T-cell (primary cell): ENCODE data around the gene KIAA1614. TPM values are rescaled to one million over a fixed set of nuclear protein-coding genes. Genes with fewer than 3 reads are reported as not detected.
A peak's percentile ranks its signal among the peaks of the same experiment; 100 is the strongest.

Experiments used
- ATAC-seq, 4 experiments: fragments of 200-7000 bp in 3 of 4; fragments of 150-1000 bp in 1 of 4; cut with Tn5 transposase; replicated peaks in 1 of 4; 1 replicate in 3 of 4; 2 replicates in 1 of 4; pipeline ENCODE4 v1.10.0; 2021; ENCODE audit warnings: moderate library complexity in 3 of 4, mild to moderate bottlenecking in 2 of 4, moderate number of reproducible peaks in 1 of 4
- CTCF ChIA-PET, 2 donors: fragments of 300-600 bp; sonication (Branson Sonifier 250); formaldehyde crosslinking; loops; one replicate each; lab custom pipeline; 2022; ENCODE audit warnings: antibody characterized with exemption in 2 of 2; lab: Charles Lee
- POLR2A ChIA-PET, 2 donors: fragments of 300-600 bp; sonication (Branson Sonifier 250); formaldehyde crosslinking; loops; one replicate each; lab custom pipeline; 2022; ENCODE audit warnings: antibody characterized with exemption in 2 of 2; lab: Charles Lee
- DNase-seq, 35 experiments: peaks; one replicate each; pipeline versions ENCODE4 v3.0.0 to v3.0.0-alpha.2; 2013 to 2023
- H3K27ac ChIP-seq: one replicate; pipeline ENCODE4 v1.5.1; 2013; ENCODE audit warnings: low read length
- H3K27me3 ChIP-seq, 2 experiments: replicated peaks in 1 of 2; 1 replicate in 1 of 2; 2 replicates in 1 of 2; pipeline versions ENCODE4 v1.6.1 to v1.7.0; 2013; ENCODE audit warnings: low read length in 1 of 2, mixed read lengths in 1 of 2; ENCODE audit not compliant: control insufficient read depth in 2 of 2, insufficient read depth in 2 of 2; ENCODE audit errors: extremely low read depth in 1 of 2
- H3K36me3 ChIP-seq, 2 donors: 1 replicate in 1 of 2; 2 replicates in 1 of 2; pipeline versions ENCODE4 v1.6.1 to v1.7.0; 2013; ENCODE audit warnings: low read length in 1 of 2; ENCODE audit not compliant: control insufficient read depth in 2 of 2, insufficient read depth in 1 of 2; ENCODE audit errors: extremely low read depth in 1 of 2
- H3K4me1 ChIP-seq, 2 experiments: 1 replicate in 1 of 2; 2 replicates in 1 of 2; pipeline versions ENCODE4 v1.6.1 to v1.7.0; 2013; ENCODE audit warnings: low read length in 2 of 2, mixed read lengths in 1 of 2; ENCODE audit not compliant: insufficient read depth in 2 of 2, control insufficient read depth in 1 of 2; ENCODE audit errors: extremely low read depth in 1 of 2
- H3K4me3 ChIP-seq, 2 donors: 1 replicate in 1 of 2; 2 replicates in 1 of 2; pipeline versions ENCODE4 v1.5.1 to v1.7.0; 2013; ENCODE audit warnings: mild to moderate bottlenecking in 2 of 2, low read length in 1 of 2, moderate library complexity in 1 of 2; ENCODE audit not compliant: control insufficient read depth in 1 of 2; ENCODE audit errors: extremely low read depth in 1 of 2
- H3K9me3 ChIP-seq: 2 replicates; pipeline ENCODE4 v1.7.0; 2013
- H3K27ac Mint-ChIP-seq, 2 donors: one replicate each; pipeline ENCODE4 v1.8.0; 2020 to 2021; ENCODE audit warnings: mild to moderate bottlenecking in 2 of 2, mixed read lengths in 2 of 2
- H3K27me3 Mint-ChIP-seq, 2 donors: one replicate each; pipeline ENCODE4 v1.8.0; 2021 to 2022; ENCODE audit warnings: mixed read lengths in 2 of 2
- H3K36me3 Mint-ChIP-seq: one replicate; pipeline ENCODE4 v1.8.0; 2021; ENCODE audit warnings: mixed read lengths
- H3K4me1 Mint-ChIP-seq, 3 donors: one replicate each; pipeline ENCODE4 v1.8.0; 2020 to 2022; ENCODE audit warnings: mixed read lengths in 3 of 3, mild to moderate bottlenecking in 1 of 3
- H3K4me3 Mint-ChIP-seq, 3 donors: one replicate each; pipeline ENCODE4 v1.8.0; 2020 to 2022; ENCODE audit warnings: mild to moderate bottlenecking in 3 of 3, mixed read lengths in 3 of 3, moderate library complexity in 3 of 3
- H3K9me3 Mint-ChIP-seq, 3 donors: one replicate each; pipeline ENCODE4 v1.8.0; 2020 to 2022; ENCODE audit warnings: mixed read lengths in 3 of 3
- WGBS: methylation state at CpG from one replicate; pipeline ENCODE4 v1.1.5; 2013; ENCODE audit warnings: missing lambda C conversion rate; ENCODE audit not compliant: insufficient coverage; 5-methylcytosine and 5-hydroxymethylcytosine counted together
- total RNA-seq, 35 experiments: library from RNA in 6 of 35; stranded (reverse) in 6 of 35; fragments of 120-200 nt in 1 of 35; gene quantifications; one replicate each; pipeline versions ENCODE4 v1.2.1 to v1.2.4 and lab custom pipeline; 2013 to 2026

KIAA1614 gene, protein sequence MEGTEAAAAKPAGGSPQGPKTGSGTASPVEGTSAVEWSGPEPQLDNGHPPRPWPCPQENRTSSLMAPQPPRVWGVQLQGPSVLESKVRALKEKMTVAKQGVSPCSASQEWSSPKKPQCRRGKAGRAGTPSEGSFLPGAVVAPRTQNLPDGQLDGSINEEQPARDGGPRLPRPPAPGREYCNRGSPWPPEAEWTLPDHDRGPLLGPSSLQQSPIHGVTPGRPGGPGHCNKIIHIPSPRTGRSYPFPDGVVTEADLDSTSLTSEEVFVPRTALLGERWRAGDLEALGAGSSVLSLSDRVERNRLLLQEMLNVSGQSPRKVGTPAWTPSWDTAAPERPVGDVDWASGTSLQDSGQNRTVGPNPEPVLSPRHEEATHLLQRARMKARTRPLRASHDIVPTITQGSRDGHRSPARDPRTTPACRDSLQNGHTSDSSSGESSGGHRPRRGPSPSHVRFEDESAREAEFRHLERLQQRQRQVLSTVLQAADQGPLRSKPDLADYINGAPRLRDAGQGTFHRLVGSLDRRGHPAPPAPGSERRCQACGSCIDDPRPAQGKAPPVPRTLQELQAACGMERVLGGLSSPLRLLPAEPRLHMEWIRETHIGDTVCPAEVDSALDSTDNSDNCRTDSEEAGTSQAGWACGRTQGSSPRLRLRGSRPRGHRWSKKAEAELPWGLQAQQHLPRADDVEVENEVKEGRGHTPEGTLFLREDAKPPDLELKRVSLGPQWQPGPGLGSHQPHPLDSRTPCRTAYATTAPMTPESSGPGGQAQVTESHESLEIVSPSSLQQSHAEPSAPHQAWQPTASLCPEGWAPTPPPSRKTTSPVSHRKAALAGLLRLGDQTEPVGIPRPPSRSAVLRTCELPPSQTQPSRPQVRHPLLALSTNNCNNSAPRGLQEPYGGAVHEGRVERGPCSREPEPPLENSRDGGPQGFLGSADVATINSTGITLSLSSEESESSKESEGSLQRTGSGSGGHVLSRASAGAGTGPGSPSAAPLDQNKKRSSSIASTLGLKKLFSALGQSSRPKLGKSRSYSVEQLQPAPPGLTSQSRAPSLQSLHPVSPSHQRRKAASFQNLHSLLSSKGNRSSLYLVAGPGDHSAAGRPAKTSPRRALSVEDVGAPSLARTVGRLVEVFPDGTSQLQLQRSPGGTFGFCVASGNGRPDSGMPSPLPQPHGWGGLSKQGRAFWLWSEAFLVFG
- total RNA-seq (under 1 TPM; 0.05 to 0.38 (median 0.20) TPM), total RNA-seq (lab: John Stamatoyannopoulos, UW) (0 to 0.75 (median 0.30) reads per million in 29 experiments)
- 0.11 TPM for total RNA-seq (2013)

DNA sequence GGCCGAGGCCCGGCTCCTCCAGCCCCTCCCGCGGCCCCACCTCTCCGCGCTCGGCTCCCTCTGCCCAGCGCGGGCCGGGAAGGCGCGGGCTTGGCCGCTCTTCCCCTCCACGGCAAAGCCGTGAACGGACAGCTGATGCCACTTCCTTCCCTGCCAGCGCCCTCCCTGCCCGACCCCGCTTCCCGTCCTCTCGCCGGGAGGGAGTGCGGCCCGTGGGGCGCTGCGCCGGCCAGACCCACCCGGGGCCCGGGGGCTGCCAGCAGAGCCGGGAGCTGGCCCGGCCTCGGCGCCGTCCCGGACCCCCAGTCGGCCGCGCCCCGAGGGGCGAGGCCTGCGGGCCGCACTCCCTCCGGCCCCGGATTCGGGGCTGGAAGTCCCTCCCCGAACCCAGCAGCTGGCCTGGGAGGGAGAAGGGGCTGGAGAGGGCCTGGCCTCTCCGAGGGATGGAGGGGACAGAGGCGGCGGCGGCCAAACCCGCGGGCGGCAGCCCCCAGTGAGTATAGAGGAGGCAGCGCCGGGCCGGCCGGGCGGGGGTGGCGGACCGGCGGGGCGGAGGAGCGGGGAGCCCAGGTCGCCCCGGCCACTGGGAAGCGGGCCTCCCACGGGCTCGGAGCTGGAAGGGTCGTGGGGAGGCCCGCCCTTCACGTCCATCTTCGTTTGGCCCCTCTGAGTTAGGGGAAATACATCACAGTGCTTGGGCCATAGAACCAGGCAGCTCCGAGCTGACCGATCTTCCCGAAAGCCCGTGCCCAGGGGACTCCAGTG is at the start of gene KIAA1614:
TSS of gene KIAA1614 (plus strand) at position 97 of the 765 bp plus-strand sequence. CDS start at position 444, 347 bp downstream.
- Mint-ChIP-seq H3K4me1 (peaks cover 0 to 16% (median 2%) of the 10 kb centered on the region in 3 donors), H3K27me3 (peaks cover 36 to 55% of the 10 kb centered on the region in 2 donors), H3K4me3 (peak within 1 kb of the TSS in 2 of 3 donors; percentile 46 to 62), H3K36me3 (no peaks in the 10 kb centered on the region), H3K9me3 (no peaks in the 10 kb centered on the region), H3K27ac (no peak within 1 kb of the TSS)
- Histone ChIP-seq H3K9me3 (no peaks in the 10 kb centered on the region), H3K27me3 (peaks cover 0 to 48% of the 10 kb centered on the region in 2 experiments), H3K27ac (no peak within 1 kb of the TSS), H3K4me1 (peaks cover 3 to 12% of the 10 kb centered on the region in 2 experiments), H3K4me3 (peak within 1 kb of the TSS in 1 of 2 donors; percentile 55), H3K36me3 (no peaks in the 10 kb centered on the region)
- ChIA-PET POLR2A (no interaction called here), CTCF (no interaction called here)
- whole genome bisulfite sequencing: 22% methylated on average over 66 of the region's 76 CpGs
- no peak for DNase-seq
- no peak for ATAC-seq

DNA sequence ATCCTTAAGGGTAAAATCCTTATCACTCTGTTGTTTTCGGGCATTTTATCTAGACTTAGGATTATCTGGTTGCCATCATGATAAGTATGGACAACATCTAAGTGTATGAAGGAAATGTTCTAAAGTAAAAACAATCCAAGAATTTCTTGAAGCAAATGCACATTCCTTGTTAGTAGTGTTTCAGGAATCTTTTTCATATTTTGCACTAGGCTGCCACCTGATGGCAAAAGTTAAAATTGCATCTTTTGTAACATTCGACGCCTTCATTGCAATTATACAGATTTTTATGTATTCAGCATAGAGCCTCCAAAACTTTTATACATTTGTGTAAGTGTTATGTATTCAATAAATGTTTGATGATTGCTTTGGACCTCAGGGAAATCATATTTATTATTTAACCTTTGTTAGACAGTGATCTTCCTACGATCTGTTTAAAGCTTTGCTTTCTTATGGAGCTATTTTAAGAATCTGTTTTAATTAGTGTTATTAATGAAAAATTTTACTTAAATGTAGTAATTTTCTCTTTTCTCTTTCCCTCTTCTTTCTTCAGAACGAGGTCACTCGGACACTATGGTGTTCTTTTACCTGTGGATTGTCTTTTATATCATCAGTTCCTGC is 49.4 kb upstream of the KIAA1614 start:
- ChIA-PET CTCF (interaction anchor here (0.5 to 5.4 kb wide), 19 partner anchors 10 to 1048 kb away, joined by 3 to 93 read pairs (median 4); partner anchors contain the start of gene XPR1 (in 1 of the 2)), POLR2A (interaction anchor here in 1 of 2 donors (0.6 kb wide), 1 partner anchor 19 kb away, joined by 3 read pairs; no protein-coding TSS in a partner anchor)
- peaks cover 15% of the 10 kb centered on the region for H3K36me3 Mint-ChIP-seq
- no peak overlapping the region for H3K27ac Mint-ChIP-seq
- no peaks in the 10 kb centered on the region for H3K27me3 Mint-ChIP-seq
- no peak overlapping the region for H3K4me3 Mint-ChIP-seq
- H3K9me3 Mint-ChIP-seq: no peaks in the 10 kb centered on the region
- no peaks in the 10 kb centered on the region for H3K4me1 ChIP-seq
- no peaks in the 10 kb centered on the region for H3K27me3 ChIP-seq
- H3K36me3 ChIP-seq: peaks cover 0 to 2% of the 10 kb centered on the region in 2 donors
- H3K27ac ChIP-seq: no peak overlapping the region
- no peak overlapping the region for H3K4me3 ChIP-seq
- ATAC-seq (no peak), DNase-seq (peak in 6 of 35 experiments; percentile 2 to 70 (median 4))
- no CpG with 5 or more reads among the region's 6 CpGs for whole genome bisulfite sequencing
- no peaks in the 10 kb centered on the region for H3K9me3 ChIP-seq
- H3K4me1 Mint-ChIP-seq: no peaks in the 10 kb centered on the region

DNA sequence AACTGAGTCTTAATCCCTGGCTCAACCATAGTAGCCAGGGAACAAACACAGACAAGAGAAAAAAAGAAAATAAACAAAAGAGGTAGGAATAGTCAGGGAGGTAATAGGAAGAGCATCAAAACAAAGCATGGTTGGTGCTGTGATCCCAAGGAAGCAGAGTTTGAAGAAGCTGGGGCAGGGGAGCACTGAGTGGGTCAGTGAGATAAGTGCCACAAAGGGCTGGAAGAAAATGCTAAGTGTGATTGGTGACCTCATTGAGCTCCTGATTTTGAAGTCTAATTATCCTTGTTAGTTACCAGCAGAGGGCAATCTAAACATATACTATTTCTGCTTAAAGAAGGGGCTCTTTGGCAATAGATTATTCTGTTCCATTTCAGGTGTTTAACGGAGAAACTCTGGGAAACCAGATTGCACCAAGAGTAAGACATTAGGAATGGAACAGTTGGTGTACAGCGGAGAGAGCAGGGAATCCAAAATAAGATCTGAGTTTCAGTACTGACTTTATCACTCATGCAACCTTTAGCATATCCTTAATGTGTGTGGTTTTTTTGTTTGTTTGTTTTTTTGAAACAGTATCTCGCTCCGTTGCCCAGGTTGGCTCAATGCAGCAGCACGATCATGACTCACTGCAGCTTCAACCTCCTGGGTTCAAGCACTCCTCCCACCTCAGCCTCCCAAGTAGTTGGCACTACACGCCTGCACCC is 30.7 kb upstream of the KIAA1614 start:
- Mint-ChIP-seq H3K36me3 (peaks cover 22% of the 10 kb centered on the region), H3K27me3 (no peaks in the 10 kb centered on the region), H3K9me3 (no peaks in the 10 kb centered on the region), H3K4me1 (no peaks in the 10 kb centered on the region), H3K4me3 (no peak overlapping the region), H3K27ac (no peak overlapping the region)
- Histone ChIP-seq H3K27me3 (no peaks in the 10 kb centered on the region), H3K27ac (no peak overlapping the region), H3K4me1 (no peaks in the 10 kb centered on the region), H3K36me3 (peaks cover 0 to 19% of the 10 kb centered on the region in 2 donors), H3K9me3 (no peaks in the 10 kb centered on the region), H3K4me3 (no peak overlapping the region)
- DNase-seq: peak in 1 of 35 experiments; percentile 19
- 57% methylated on average over 1 of the region's 6 CpGs for WGBS
- POLR2A ChIA-PET: interaction anchor here in 1 of 2 donors (0.6 kb wide), 1 partner anchor 19 kb away, joined by 3 read pairs; no protein-coding TSS in a partner anchor
- CTCF ChIA-PET: interaction anchor here (0.7 to 1.5 kb wide), 10 partner anchors 100 to 287 kb away, joined by 3 to 12 read pairs (median 4); no protein-coding TSS in a partner anchor
- no peak for ATAC-seq

DNA sequence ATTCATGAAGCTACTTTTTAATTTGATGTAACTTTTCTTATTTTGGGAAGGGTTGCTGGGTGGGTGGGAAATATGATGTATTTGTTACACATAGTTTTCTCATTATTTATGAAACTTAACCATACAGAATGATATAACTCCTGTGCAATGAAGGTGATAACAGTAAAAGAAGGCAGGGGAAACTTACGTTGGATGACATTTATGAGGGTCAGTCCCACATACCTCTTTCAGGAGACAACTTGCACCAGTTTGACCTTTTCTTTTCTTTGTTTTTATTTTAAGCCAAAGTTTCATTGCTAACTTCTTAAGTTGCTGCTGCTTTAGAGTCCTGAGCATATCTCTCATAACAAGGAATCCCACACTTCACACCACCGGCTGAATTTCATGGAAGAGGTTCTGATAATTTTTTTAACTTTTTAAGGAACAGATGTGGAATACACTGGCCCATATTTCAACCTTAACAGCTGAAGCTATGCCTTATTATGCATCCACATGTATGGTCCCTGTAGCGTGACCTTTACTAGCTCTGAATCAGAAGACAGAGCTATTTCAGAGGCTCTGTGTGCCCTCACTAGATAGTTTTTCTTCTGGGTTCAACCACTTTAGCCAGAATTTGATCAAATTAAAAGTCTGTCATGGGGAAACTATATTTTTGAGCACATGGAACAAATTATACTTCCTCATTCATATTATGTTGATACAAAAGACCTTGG is 28.0 kb upstream of the KIAA1614 start:
- no peak overlapping the region for H3K27ac Mint-ChIP-seq

More for the DNA sequence above, 28.0 kb upstream of the KIAA1614 start:
- Mint-ChIP-seq H3K4me3 (no peak overlapping the region), H3K4me1 (no peaks in the 10 kb centered on the region), H3K36me3 (peaks cover 27% of the 10 kb centered on the region), H3K27me3 (no peaks in the 10 kb centered on the region), H3K9me3 (no peaks in the 10 kb centered on the region)
- ATAC-seq (no peak), DNase-seq (no peak)
- Histone ChIP-seq H3K4me1 (no peaks in the 10 kb centered on the region), H3K4me3 (no peak overlapping the region), H3K27me3 (no peaks in the 10 kb centered on the region), H3K27ac (no peak overlapping the region), H3K36me3 (peaks cover 0 to 5% of the 10 kb centered on the region in 2 donors), H3K9me3 (no peaks in the 10 kb centered on the region)
- WGBS: 100% methylated on average over 1 of the region's 3 CpGs
- CTCF ChIA-PET: interaction anchor here (0.6 kb wide), 3 partner anchors 223 to 274 kb away, joined by 4 to 7 read pairs (median 5); no protein-coding TSS in a partner anchor
- POLR2A ChIA-PET: interaction anchor here in 1 of 2 donors (0.6 kb wide), 1 partner anchor 580 kb away, joined by 7 read pairs; no protein-coding TSS in a partner anchor
